Measurements from ENCODE around the gene MED9.

MED9 gene

GRCh38 chr17:17537311-17538099, 60.7 kb downstream of the MED9 start:
- FAIRE-seq (no peak), DNase-seq (ENCODE audit: insufficient read length, low spot score) (no peak)
- TF ChIP-seq SPI1 (IDR thresholded peaks at IDR 0.05; ENCODE audit: low read depth, low read length), result no peak

DNA sequence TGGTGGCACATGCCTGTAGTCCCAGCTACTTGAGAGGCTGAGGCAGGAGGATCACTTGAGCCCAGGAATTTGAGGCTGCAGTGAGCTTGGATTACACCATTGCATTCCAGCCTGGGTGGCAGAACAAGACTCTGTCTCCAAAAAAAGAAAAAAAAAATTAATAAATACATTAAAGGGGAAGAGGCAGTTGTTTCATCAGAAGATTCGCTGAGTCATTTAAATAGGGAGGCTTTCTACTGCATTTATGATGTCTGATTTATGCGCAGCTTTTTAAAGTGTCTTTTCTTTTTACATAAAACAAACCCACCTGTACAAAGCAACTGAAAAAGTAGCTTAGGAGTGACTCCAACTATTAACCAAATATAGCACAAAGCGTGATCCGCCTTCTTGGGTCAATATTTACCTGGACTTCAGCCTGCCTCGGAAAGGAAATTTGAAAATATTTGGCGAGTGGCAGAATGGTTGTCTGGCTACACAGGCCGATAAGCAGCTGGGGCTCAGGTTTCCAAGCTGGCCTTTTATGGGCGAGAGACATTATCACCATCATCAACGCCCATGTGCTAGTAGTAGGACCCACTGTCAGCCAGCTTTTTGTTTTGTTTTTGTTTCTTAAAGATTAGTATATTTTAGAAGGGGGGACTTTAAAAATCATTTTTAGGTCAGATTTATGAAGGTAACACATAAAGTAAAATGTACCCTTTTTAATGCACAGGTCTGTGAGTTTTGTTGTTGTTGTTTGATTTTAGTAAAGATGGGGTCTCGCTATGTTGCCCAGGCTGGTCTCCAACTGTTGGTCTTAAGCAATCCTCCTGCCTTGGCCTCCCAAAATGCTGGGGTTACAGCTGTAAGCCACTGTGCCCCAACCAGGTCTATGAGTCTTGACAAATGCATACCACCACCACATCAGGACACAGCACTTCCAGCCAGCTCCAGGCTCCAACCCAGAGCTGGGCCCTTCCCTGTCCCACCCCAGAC, 61.9 kb downstream of the MED9 start:
- DNase-seq (ENCODE audit: insufficient read length, low spot score), result no peak
- no peak for FAIRE-seq

GRCh38 chr17:17539591-17539990, 62.8 kb downstream of the MED9 start:
- DNase-seq (ENCODE audit: insufficient read length, low spot score) (no peak), FAIRE-seq (no peak)
- no peak for TF ChIP-seq POU2F2 (IDR thresholded peaks at IDR 0.05; ENCODE audit: low read depth, low read length)
- TF ChIP-seq SPI1 (IDR thresholded peaks at IDR 0.05; ENCODE audit: low read depth, low read length), result no peak
- TF ChIP-seq PAX5 (IDR thresholded peaks at IDR 0.05; ENCODE audit: insufficient read depth, low read length, severe bottlenecking), result no peak
- no peak for TF ChIP-seq POLR2AphosphoS5 (IDR thresholded peaks at IDR 0.05; ENCODE audit: low read depth, low read length)
- no peak for TF ChIP-seq TAF1 (IDR thresholded peaks at IDR 0.05; ENCODE audit: low read depth, low read length)
- TF ChIP-seq POLR2A (IDR thresholded peaks at IDR 0.05; ENCODE audit: low read depth, low read length), result no peak

More for the DNA sequence above, 61.9 kb downstream of the MED9 start:
- TF ChIP-seq POU2F2 (IDR thresholded peaks at IDR 0.05; ENCODE audit: low read depth, low read length), result no peak
- no peak for TF ChIP-seq PAX5 (IDR thresholded peaks at IDR 0.05; ENCODE audit: insufficient read depth, low read length, severe bottlenecking)

GRCh38 chr17:17540278-17540906, 63.6 kb downstream of the MED9 start:
- DNase-seq (ENCODE audit: insufficient read length, low spot score) (no peak), FAIRE-seq (no peak)
- no peak for TF ChIP-seq PAX5 (IDR thresholded peaks at IDR 0.05; ENCODE audit: insufficient read depth, low read length, severe bottlenecking)
- no peak for TF ChIP-seq SPI1 (IDR thresholded peaks at IDR 0.05; ENCODE audit: low read depth, low read length)
- no peak for TF ChIP-seq TAF1 (IDR thresholded peaks at IDR 0.05; ENCODE audit: low read depth, low read length)
- no peak for TF ChIP-seq POLR2AphosphoS5 (IDR thresholded peaks at IDR 0.05; ENCODE audit: low read depth, low read length)
- TF ChIP-seq POLR2A (IDR thresholded peaks at IDR 0.05; ENCODE audit: low read depth, low read length), result no peak
- TF ChIP-seq POU2F2 (IDR thresholded peaks at IDR 0.05; ENCODE audit: low read depth, low read length), result no peak

GRCh38 chr17:17540935-17541639, 64.3 kb downstream of the MED9 start:
- no peak for DNase-seq (ENCODE audit: insufficient read length, low spot score)
- no peak for TF ChIP-seq POU2F2 (IDR thresholded peaks at IDR 0.05; ENCODE audit: low read depth, low read length)
- TF ChIP-seq SPI1 (IDR thresholded peaks at IDR 0.05; ENCODE audit: low read depth, low read length), result no peak
- TF ChIP-seq TAF1 (IDR thresholded peaks at IDR 0.05; ENCODE audit: low read depth, low read length), result no peak
- no peak for TF ChIP-seq POLR2AphosphoS5 (IDR thresholded peaks at IDR 0.05; ENCODE audit: low read depth, low read length)
- TF ChIP-seq PAX5 (IDR thresholded peaks at IDR 0.05; ENCODE audit: insufficient read depth, low read length, severe bottlenecking), result no peak
- TF ChIP-seq POLR2A (IDR thresholded peaks at IDR 0.05; ENCODE audit: low read depth, low read length), result no peak
- FAIRE-seq, result no peak

GRCh38 chr17:17541640-17542001, 64.8 kb downstream of the MED9 start:
- no peak for DNase-seq (ENCODE audit: insufficient read length, low spot score)
- no peak for TF ChIP-seq POLR2AphosphoS5 (IDR thresholded peaks at IDR 0.05; ENCODE audit: low read depth, low read length)
- no peak for TF ChIP-seq TAF1 (IDR thresholded peaks at IDR 0.05; ENCODE audit: low read depth, low read length)
- TF ChIP-seq POU2F2 (IDR thresholded peaks at IDR 0.05; ENCODE audit: low read depth, low read length), result no peak
- TF ChIP-seq SPI1 (IDR thresholded peaks at IDR 0.05; ENCODE audit: low read depth, low read length), result no peak
- TF ChIP-seq POLR2A (IDR thresholded peaks at IDR 0.05; ENCODE audit: low read depth, low read length), result no peak
- no peak for TF ChIP-seq PAX5 (IDR thresholded peaks at IDR 0.05; ENCODE audit: insufficient read depth, low read length, severe bottlenecking)
- no peak for FAIRE-seq
